NCI-H69 (cell line): Measurements from ENCODE around the gene C9orf57.
"Not testable (repeated sequence)": the region's sequence is repeated elsewhere in the genome, so short reads cannot be mapped to it uniquely, and the experiment has no call there.

Experiments
- DNase-seq: peaks from one replicate; lab custom pipeline; 2025; lab: John Stamatoyannopoulos, UW

Gene C9orf57

GRCh38 chr9:72023596-72023995, 36.8 kb downstream of the C9orf57 start:
- no peak for DNase-seq

GRCh38 chr9:72022841-72023240, 37.6 kb downstream of the C9orf57 start:
- DNase-seq, result no peak

- no peak for DNase-seq
Observed at GRCh38 chr9:72013292-72013760, 47.1 kb downstream of the C9orf57 start.

GRCh38 chr9:72012646-72013045, 47.8 kb downstream of the C9orf57 start:
- DNase-seq, result no peak

GRCh38 chr9:72007726-72008125, 52.7 kb downstream of the C9orf57 start:
- not testable (repeated sequence) for DNase-seq

- DNase-seq, result no peak
Observed at GRCh38 chr9:72006501-72006900, 53.9 kb downstream of the C9orf57 start.

- no peak for DNase-seq
Observed at GRCh38 chr9:72005451-72005850, 55.0 kb downstream of the C9orf57 start.
